Karpas-422 (cell line): ENCODE data around the gene PRPF8. TPM values are rescaled to one million over a fixed set of nuclear protein-coding genes. Genes with fewer than 3 reads are reported as not detected.

Experiments
- DNase-seq: peaks from one replicate; pipeline ENCODE4 v3.0.0-alpha.2; 2015
- H2AFZ ChIP-seq: fragments of 200-600 bp; sonication (generic); 2 replicates; pipeline ENCODE4 v1.6.1; 2014; ENCODE audit warnings: antibody characterized with exemption, low read length, mixed read lengths
- H3K27ac ChIP-seq: fragments of 200-600 bp; sonication (generic); 2 replicates; pipeline ENCODE4 v1.5.1; 2014; ENCODE audit warnings: mild to moderate bottlenecking, low read length, moderate library complexity
- H3K27me3 ChIP-seq: fragments of 200-600 bp; sonication (generic); 2 replicates; pipeline ENCODE4 v1.6.1; 2014; ENCODE audit warnings: low read length, mixed read lengths
- H3K36me3 ChIP-seq: fragments of 200-600 bp; sonication (generic); 2 replicates; pipeline ENCODE4 v1.6.1; 2014; ENCODE audit warnings: low read length, mixed read lengths; ENCODE audit not compliant: insufficient read depth
- H3K4me1 ChIP-seq: fragments of 200-600 bp; sonication (generic); 2 replicates; pipeline ENCODE4 v1.6.1; 2014; ENCODE audit warnings: mild to moderate bottlenecking, low read length, mixed read lengths
- H3K4me2 ChIP-seq: fragments of 200-600 bp; sonication (generic); 2 replicates; pipeline ENCODE4 v1.6.1; 2014; ENCODE audit warnings: low read length, low read depth, mild to moderate bottlenecking; ENCODE audit not compliant: poor library complexity, severe bottlenecking
- H3K4me3 ChIP-seq: fragments of 200-600 bp; sonication (generic); 2 replicates; pipeline ENCODE4 v1.5.1; 2014; ENCODE audit warnings: mild to moderate bottlenecking, antibody characterized with exemption, low read length, mixed read lengths
- H3K79me2 ChIP-seq: fragments of 200-600 bp; sonication (generic); 2 replicates; pipeline ENCODE4 v1.6.1; 2014; ENCODE audit warnings: mild to moderate bottlenecking, low read length, mixed read lengths
- H3K9ac ChIP-seq: fragments of 200-600 bp; sonication (generic); 2 replicates; pipeline ENCODE4 v1.6.0; 2014; ENCODE audit warnings: low read length
- H3K9me2 ChIP-seq: fragments of 200-600 bp; sonication (generic), shearing (Covaris generic); replicated peaks from 2 replicates; pipeline ENCODE4 v1.6.0; 2014; ENCODE audit warnings: mild to moderate bottlenecking, low read length, moderate library complexity; ENCODE audit not compliant: insufficient read depth
- H3K9me3 ChIP-seq: fragments of 300-700, 200-600 bp; sonication (generic); 2 replicates; pipeline ENCODE4 v1.6.1; 2014; ENCODE audit warnings: low read length, mixed read lengths
- H4K20me1 ChIP-seq: fragments of 200-600 bp; sonication (generic); 2 replicates; pipeline ENCODE4 v1.6.1; 2014; ENCODE audit warnings: mild to moderate bottlenecking, antibody characterized with exemption, low read length, low read depth; ENCODE audit not compliant: insufficient read depth
- total RNA-seq: library from RNA; depleted of rRNA; stranded (reverse); fragments of >200 nt; shearing (Covaris generic); gene quantifications from 2 replicates; pipeline ENCODE4 v1.2.3, GENCODE V29; 2014; ENCODE audit warnings: low replicate concordance; rRNA removed

Gene PRPF8
- 105 and 130 TPM in 2 replicates for total RNA-seq

GRCh38 chr17:1684378-1685189, at the start of gene PRPF8:
Gene PRPF8, minus strand, starts transcription at chr17:1684867. Its CDS starts 296 bp downstream, at chr17:1684571.
- Histone ChIP-seq H3K4me3 (peak within 1 kb of the TSS; percentile 90), H3K36me3 (peaks cover 40% of the 10 kb centered on the region), H3K9me3 (no peaks in the 10 kb centered on the region), H2AFZ (peak within 1 kb of the TSS; percentile 80; the same call in 1 of the 2 replicates), H3K27me3 (no peaks in the 10 kb centered on the region), H3K79me2 (peaks cover 30% of the 10 kb centered on the region), H3K4me2 (peak within 1 kb of the TSS; percentile 87), H3K4me1 (peaks cover 18% of the 10 kb centered on the region), H3K9ac (peak within 1 kb of the TSS; percentile 90), H3K9me2 (no peaks in the 10 kb centered on the region), H4K20me1 (peaks cover 26% of the 10 kb centered on the region), H3K27ac (peak within 1 kb of the TSS; percentile 55)
- peak; percentile 99 for DNase-seq

- H3K4me2 ChIP-seq = peak overlapping the region; percentile 67
- no peak for DNase-seq
- H3K9me2 ChIP-seq = no peaks in the 10 kb centered on the region
- H4K20me1 ChIP-seq = peaks cover 3% of the 10 kb centered on the region; the same call in 1 of the 2 replicates
- H3K27me3 ChIP-seq = no peaks in the 10 kb centered on the region
- H2AFZ ChIP-seq = no peak overlapping the region
- H3K9me3 ChIP-seq = no peaks in the 10 kb centered on the region
- no peaks in the 10 kb centered on the region for H3K79me2 ChIP-seq
- H3K4me1 ChIP-seq = peaks cover 50% of the 10 kb centered on the region
- 0 out of 2 replicates have a peak overlapping the region, but pooled peaks have one; percentile 55 for H3K9ac ChIP-seq
- peak overlapping the region; percentile 77; the same call in 1 of the 2 replicates for H3K27ac ChIP-seq
- H3K4me3 ChIP-seq = peak overlapping the region; percentile 37; the same call in 1 of the 2 replicates
- H3K36me3 ChIP-seq = no peaks in the 10 kb centered on the region; the same call in 1 of the 2 replicates
Observed at GRCh38 chr17:1733759-1734158, 49.1 kb upstream of the PRPF8 start.

- peak overlapping the region; percentile 67 for H3K4me2 ChIP-seq
- H3K9me3 ChIP-seq = no peaks in the 10 kb centered on the region
- peaks cover 50% of the 10 kb centered on the region for H3K4me1 ChIP-seq
- H4K20me1 ChIP-seq = peaks cover 3% of the 10 kb centered on the region; the same call in 1 of the 2 replicates
- peak overlapping the region; percentile 77 for H3K27ac ChIP-seq
- H3K9ac ChIP-seq = peak overlapping the region; percentile 55
- H2AFZ ChIP-seq = no peak overlapping the region
- no peaks in the 10 kb centered on the region for H3K27me3 ChIP-seq
- peak overlapping the region; percentile 37; the same call in 1 of the 2 replicates for H3K4me3 ChIP-seq
- no peaks in the 10 kb centered on the region; the same call in 1 of the 2 replicates for H3K36me3 ChIP-seq
- H3K79me2 ChIP-seq = no peaks in the 10 kb centered on the region
- DNase-seq = peak; percentile 77
- H3K9me2 ChIP-seq = no peaks in the 10 kb centered on the region
Observed at GRCh38 chr17:1732833-1733321, 48.2 kb upstream of the PRPF8 start.

- no peak overlapping the region for H2AFZ ChIP-seq
- no peak for DNase-seq
- H3K4me3 ChIP-seq = peak overlapping the region; percentile 37; the same call in 1 of the 2 replicates
- peaks cover 3% of the 10 kb centered on the region; the same call in 1 of the 2 replicates for H4K20me1 ChIP-seq
- no peaks in the 10 kb centered on the region for H3K9me3 ChIP-seq
- no peaks in the 10 kb centered on the region; the same call in 1 of the 2 replicates for H3K36me3 ChIP-seq
- H3K9me2 ChIP-seq = no peaks in the 10 kb centered on the region
- H3K4me1 ChIP-seq = peaks cover 50% of the 10 kb centered on the region
- no peaks in the 10 kb centered on the region for H3K27me3 ChIP-seq
- peak overlapping the region; percentile 77 for H3K27ac ChIP-seq
- peak overlapping the region; percentile 67 for H3K4me2 ChIP-seq
- H3K79me2 ChIP-seq = no peaks in the 10 kb centered on the region
- H3K9ac ChIP-seq = peak overlapping the region; percentile 55
Observed at GRCh38 chr17:1732241-1732832, 47.7 kb upstream of the PRPF8 start.

- no peaks in the 10 kb centered on the region for H3K79me2 ChIP-seq
- no peak overlapping the region for H3K4me2 ChIP-seq
- peaks cover 1% of the 10 kb centered on the region; the same call in 1 of the 2 replicates for H4K20me1 ChIP-seq
- no peak overlapping the region for H2AFZ ChIP-seq
- H3K27ac ChIP-seq = no peak overlapping the region
- H3K9me2 ChIP-seq = no peaks in the 10 kb centered on the region
- peak; percentile 35 for DNase-seq
- no peak overlapping the region for H3K9ac ChIP-seq
- no peaks in the 10 kb centered on the region for H3K27me3 ChIP-seq
- H3K4me3 ChIP-seq = no peak overlapping the region
- peaks cover 41% of the 10 kb centered on the region for H3K4me1 ChIP-seq
- no peaks in the 10 kb centered on the region; the same call in 1 of the 2 replicates for H3K36me3 ChIP-seq
- H3K9me3 ChIP-seq = no peaks in the 10 kb centered on the region
Observed at GRCh38 chr17:1731194-1731506, 46.5 kb upstream of the PRPF8 start.

GRCh38 chr17:1730326-1731193, 45.9 kb upstream of the PRPF8 start:
- H3K9ac ChIP-seq = no peak overlapping the region
- peaks cover 39% of the 10 kb centered on the region for H3K4me1 ChIP-seq
- H3K27ac ChIP-seq = no peak overlapping the region
- no peak overlapping the region for H3K4me3 ChIP-seq
- no peaks in the 10 kb centered on the region for H3K9me2 ChIP-seq
- peaks cover 4% of the 10 kb centered on the region for H3K79me2 ChIP-seq
- H3K27me3 ChIP-seq = no peaks in the 10 kb centered on the region
- H3K36me3 ChIP-seq = no peaks in the 10 kb centered on the region; the same call in 1 of the 2 replicates
- no peak overlapping the region for H2AFZ ChIP-seq
- H3K4me2 ChIP-seq = no peak overlapping the region
- peak; percentile 33 for DNase-seq
- H4K20me1 ChIP-seq = no peaks in the 10 kb centered on the region
- no peaks in the 10 kb centered on the region for H3K9me3 ChIP-seq

- Histone ChIP-seq H3K27ac (no peak overlapping the region), H4K20me1 (no peaks in the 10 kb centered on the region), H3K27me3 (no peaks in the 10 kb centered on the region), H3K36me3 (no peaks in the 10 kb centered on the region; the same call in 1 of the 2 replicates), H3K4me3 (no peak overlapping the region), H3K9me3 (no peaks in the 10 kb centered on the region), H3K4me1 (peaks cover 39% of the 10 kb centered on the region), H3K9me2 (no peaks in the 10 kb centered on the region), H2AFZ (no peak overlapping the region), H3K4me2 (no peak overlapping the region), H3K9ac (no peak overlapping the region), H3K79me2 (peaks cover 10% of the 10 kb centered on the region)
- DNase-seq = no peak
Observed at GRCh38 chr17:1729966-1730325, 45.3 kb upstream of the PRPF8 start.
